RCC 7860 (cell line): Measurements from ENCODE around the gene MXI1.
"Not testable (repeated sequence)": the region's sequence is repeated elsewhere in the genome, so short reads cannot be mapped to it uniquely, and the experiment has no call there.

Experiments used
- DNase-seq: peaks from one replicate; pipeline ENCODE4 v3.0.0-alpha.2; 2015; ENCODE audit warnings: low spot score
- FAIRE-seq: peaks from 2 replicates; lab custom pipeline; 2012; peaks lifted over from hg19 to GRCh38; lab: Jason Lieb, UNC

MXI1 gene

GRCh38 chr10:110272995-110273394 lies 65.6 kb downstream of the MXI1 start:
- not testable (repeated sequence) for DNase-seq, FAIRE-seq

- DNase-seq (peak; percentile 56), FAIRE-seq (peak; percentile 75)
Observed at GRCh38 chr10:110273474-110273873, 66.1 kb downstream of the MXI1 start.

GRCh38 chr10:110274072-110274627 lies 66.7 kb downstream of the MXI1 start:
- no peak for DNase-seq

GRCh38 chr10:110274647-110275046 lies 67.2 kb downstream of the MXI1 start:
- DNase-seq (no peak), FAIRE-seq (no peak)

More at GRCh38 chr10:110274072-110274627, 66.7 kb downstream of the MXI1 start:
- FAIRE-seq = no peak

- no peak for DNase-seq
- no peak for FAIRE-seq
Observed at GRCh38 chr10:110275128-110275729, 67.8 kb downstream of the MXI1 start.

- no peak for FAIRE-seq
- DNase-seq = no peak
Observed at GRCh38 chr10:110276603-110277002, 69.2 kb downstream of the MXI1 start.

- FAIRE-seq (no peak), DNase-seq (no peak)
Observed at GRCh38 chr10:110277591-110277990, 70.2 kb downstream of the MXI1 start.

GRCh38 chr10:110278562-110279406 lies 71.4 kb downstream of the MXI1 start:
- DNase-seq = no peak
- FAIRE-seq = no peak

GRCh38 chr10:110279407-110279986 lies 72.1 kb downstream of the MXI1 start:
- peak; percentile 57 for DNase-seq
- peak; percentile 85 for FAIRE-seq

GRCh38 chr10:110284262-110284661 lies 76.9 kb downstream of the MXI1 start:
- DNase-seq (no peak), FAIRE-seq (no peak)

- DNase-seq (no peak), FAIRE-seq (no peak)
Observed at GRCh38 chr10:110285501-110285900, 78.1 kb downstream of the MXI1 start.

- FAIRE-seq = no peak
- DNase-seq = no peak
Observed at GRCh38 chr10:110286841-110287240, 79.4 kb downstream of the MXI1 start.

- no peak for DNase-seq
- no peak for FAIRE-seq
Observed at GRCh38 chr10:110296966-110297365, 89.6 kb downstream of the MXI1 start.

- no peak for FAIRE-seq
- DNase-seq = no peak
Observed at GRCh38 chr10:110300486-110300986, 93.1 kb downstream of the MXI1 start.

GRCh38 chr10:110303681-110304080 lies 96.3 kb downstream of the MXI1 start:
- FAIRE-seq (peak; percentile 4), DNase-seq (no peak)

GRCh38 chr10:110304394-110304779 lies 97.0 kb downstream of the MXI1 start:
- DNase-seq (no peak), FAIRE-seq (no peak)

- DNase-seq (peak; percentile 96), FAIRE-seq (peak; percentile 94)
Observed at GRCh38 chr10:110304780-110305421, 97.5 kb downstream of the MXI1 start, which contains the start of gene SMNDC1. Gene SMNDC1 (minus strand): TSS chr10:110304920. CDS start chr10:110303587, 1,333 bp downstream.

- peak; percentile 84 for DNase-seq
- peak; percentile 86 for FAIRE-seq
Observed at GRCh38 chr10:110305767-110306451, 98.5 kb downstream of the MXI1 start.

GRCh38 chr10:110306452-110306768 lies 99.0 kb downstream of the MXI1 start:
- no peak for DNase-seq
- no peak for FAIRE-seq

GRCh38 chr10:110307805-110308204 lies 100.4 kb downstream of the MXI1 start:
- FAIRE-seq (no peak), DNase-seq (no peak)
